Muscle layer of duodenum (tissue), 2 donors: ENCODE measurements around the gene LRRC18.

Experiments
- H3K27ac ChIP-seq: one replicate; pipeline ENCODE4 v1.7.0; 2013; ENCODE audit warnings: mild to moderate bottlenecking, low read length
- H3K27me3 ChIP-seq: one replicate; pipeline ENCODE4 v1.7.0; 2013; ENCODE audit warnings: low read depth, mild to moderate bottlenecking, control low read depth, low read length
- H3K36me3 ChIP-seq, 2 donors: one replicate each; pipeline ENCODE4 v1.7.0; 2013; ENCODE audit warnings: low read length in 2 of 2, control low read depth in 1 of 2, mild to moderate bottlenecking in 1 of 2; ENCODE audit not compliant: insufficient read depth in 2 of 2, control insufficient read depth in 1 of 2
- H3K4me1 ChIP-seq, 2 donors: one replicate each; pipeline ENCODE4 v1.7.0; 2013; ENCODE audit warnings: low read length in 2 of 2, mild to moderate bottlenecking in 2 of 2, control low read depth in 1 of 2, moderate library complexity in 1 of 2; ENCODE audit not compliant: insufficient read depth in 2 of 2, control insufficient read depth in 1 of 2
- H3K4me3 ChIP-seq, 2 donors: one replicate each; pipeline ENCODE4 v1.7.0; 2013; ENCODE audit warnings: low read length in 2 of 2, low read depth in 1 of 2, mild to moderate bottlenecking in 1 of 2
- H3K9me3 ChIP-seq, 2 donors: one replicate each; pipeline ENCODE4 v1.7.0; 2013; ENCODE audit warnings: low read length in 2 of 2, control low read depth in 1 of 2, mild to moderate bottlenecking in 1 of 2; ENCODE audit not compliant: control insufficient read depth in 1 of 2
- donor health status: healthy.

The LRRC18 gene

DNA sequence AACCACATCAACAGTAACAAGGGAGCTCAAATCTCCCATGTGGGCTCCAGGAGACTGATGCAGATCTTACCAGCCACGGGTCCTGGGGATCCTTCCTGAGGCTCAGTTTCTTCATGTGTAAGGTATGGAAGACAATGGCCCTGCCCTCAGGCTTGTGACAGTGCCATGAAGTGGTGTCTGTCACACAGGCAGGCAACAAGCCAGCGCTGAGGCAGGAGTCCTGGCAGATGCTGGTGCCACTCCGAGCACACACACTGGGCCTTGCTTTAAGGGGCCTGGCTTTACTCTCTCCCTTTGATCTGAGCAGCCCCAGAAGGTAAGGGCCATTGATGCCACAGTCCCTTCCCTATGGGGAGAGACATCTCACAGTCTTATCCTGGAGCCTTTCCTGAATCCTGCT lies 28.4 kb upstream of the LRRC18 start:
- Histone ChIP-seq H3K27me3 (no peaks in the 10 kb centered on the region), H3K36me3 (no peaks in the 10 kb centered on the region), H3K27ac (no peak overlapping the region), H3K4me1 (no peaks in the 10 kb centered on the region), H3K4me3 (no peak overlapping the region), H3K9me3 (no peaks in the 10 kb centered on the region)

DNA sequence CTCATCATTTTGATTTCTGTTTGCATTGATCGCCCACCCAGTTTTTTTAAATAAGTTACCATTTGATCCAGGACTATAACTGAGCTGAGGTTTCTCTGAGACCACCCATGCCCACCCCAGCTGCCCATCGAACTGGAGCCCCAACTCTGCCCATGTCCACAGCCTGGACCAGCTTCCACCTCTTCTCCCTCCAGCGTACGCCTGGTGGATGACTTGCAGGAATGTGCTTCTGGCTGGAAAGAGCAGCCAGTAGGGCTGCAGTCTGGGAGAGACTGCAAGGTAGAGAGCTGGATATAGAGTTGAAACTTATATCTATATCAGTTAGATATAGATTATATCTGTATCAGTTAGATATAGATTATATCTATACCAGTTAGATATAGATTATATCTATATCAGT lies 25.8 kb upstream of the LRRC18 start:
- H3K27me3 ChIP-seq: no peaks in the 10 kb centered on the region
- no peaks in the 10 kb centered on the region for H3K9me3 ChIP-seq
- no peaks in the 10 kb centered on the region for H3K36me3 ChIP-seq
- no peak overlapping the region for H3K4me3 ChIP-seq
- no peaks in the 10 kb centered on the region for H3K4me1 ChIP-seq
- no peak overlapping the region for H3K27ac ChIP-seq

DNA sequence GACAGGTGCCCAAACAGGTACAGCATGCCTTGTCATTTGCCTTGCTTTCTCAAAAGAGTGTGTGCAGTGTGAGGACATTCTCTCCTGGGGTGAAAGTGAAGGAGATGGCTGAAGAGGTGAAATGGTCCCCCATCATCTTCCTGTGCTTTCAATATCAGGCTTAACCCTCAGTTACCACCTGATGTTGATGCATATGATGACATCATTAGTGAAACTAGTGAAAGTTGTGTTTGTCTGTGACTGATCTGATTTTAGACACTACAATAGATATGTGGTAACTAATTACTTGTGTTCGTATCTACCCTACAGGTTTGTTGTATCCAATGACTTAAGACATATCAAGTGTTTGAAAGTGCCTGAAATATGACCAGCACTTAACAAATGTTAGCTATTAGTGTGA lies 24.4 kb upstream of the LRRC18 start:
- no peaks in the 10 kb centered on the region for H3K27me3 ChIP-seq
- no peaks in the 10 kb centered on the region for H3K36me3 ChIP-seq
- H3K9me3 ChIP-seq: no peaks in the 10 kb centered on the region

DNA sequence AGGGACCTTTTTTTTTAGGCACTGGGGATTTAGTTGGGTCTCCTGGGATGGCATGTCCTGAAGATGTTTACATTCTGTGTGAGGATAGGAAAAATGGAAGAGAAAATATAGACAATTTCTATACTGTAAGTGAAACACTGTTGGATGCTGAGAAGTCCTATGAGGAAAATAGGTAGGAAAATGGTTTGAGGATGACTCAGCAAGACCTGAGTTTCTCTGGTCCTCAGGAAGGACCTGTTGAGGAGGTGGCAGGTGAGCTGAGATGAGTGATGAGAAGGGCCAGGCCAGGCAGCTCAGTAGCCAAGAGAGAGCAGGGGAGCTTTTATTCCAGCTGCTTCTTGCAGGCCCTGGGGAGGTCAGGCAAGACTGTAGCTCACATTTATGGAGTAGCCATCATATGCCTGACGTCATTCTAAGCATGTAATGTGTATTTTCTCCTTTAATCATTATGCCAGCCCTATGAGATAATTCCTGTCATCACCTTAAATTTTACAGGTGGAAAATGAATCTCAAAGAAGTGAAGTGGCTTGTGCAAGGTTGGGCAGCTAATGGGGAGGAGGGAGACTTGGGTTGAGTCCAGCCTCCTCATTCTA lies 19.1 kb upstream of the LRRC18 start:
- H3K4me3 ChIP-seq: no peak overlapping the region
- H3K27me3 ChIP-seq: no peaks in the 10 kb centered on the region
- H3K4me1 ChIP-seq: no peaks in the 10 kb centered on the region
- H3K27ac ChIP-seq: no peak overlapping the region
- no peaks in the 10 kb centered on the region for H3K9me3 ChIP-seq
- no peaks in the 10 kb centered on the region for H3K36me3 ChIP-seq

More for the DNA sequence above, 24.4 kb upstream of the LRRC18 start:
- Histone ChIP-seq H3K27ac (no peak overlapping the region), H3K4me3 (no peak overlapping the region), H3K4me1 (no peaks in the 10 kb centered on the region)

DNA sequence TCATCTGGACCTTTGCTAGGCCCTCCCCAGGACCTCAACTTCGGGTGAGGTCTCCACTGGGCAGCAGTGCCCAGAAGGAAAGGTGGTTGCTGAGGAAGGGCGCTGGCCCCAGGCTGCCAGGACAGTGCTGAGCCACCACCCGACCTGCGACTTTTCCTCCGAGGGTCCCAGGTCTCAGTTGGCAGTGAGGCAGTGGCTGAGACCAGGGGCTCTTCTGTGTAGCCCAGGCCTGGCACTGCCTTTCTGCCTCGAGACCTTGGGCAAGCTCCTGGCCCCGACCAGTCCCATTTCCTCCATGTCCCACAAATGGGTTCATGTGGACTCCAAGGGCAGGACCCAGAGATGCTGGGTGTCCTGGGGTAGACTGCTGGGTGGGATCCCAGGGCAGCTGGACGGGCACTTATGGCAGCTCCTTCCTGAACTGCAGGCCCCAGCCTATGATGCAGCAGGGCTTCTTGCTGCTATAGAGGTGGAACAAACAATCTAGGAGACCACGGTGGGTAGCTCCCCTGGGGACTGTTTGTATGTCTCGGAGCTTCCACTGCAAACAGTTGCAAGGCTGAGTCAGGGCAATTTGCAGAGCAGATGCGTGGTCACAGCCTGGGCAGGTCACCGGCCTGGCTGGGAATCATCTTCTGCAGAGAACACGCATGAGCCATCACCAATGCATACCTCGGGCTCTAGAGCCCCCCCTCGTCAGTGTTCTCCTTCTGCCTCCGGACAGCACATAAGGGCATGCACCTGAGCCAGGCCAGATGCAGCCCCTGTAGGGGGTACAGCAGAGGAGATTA lies 17.9 kb upstream of the LRRC18 start:
- no peaks in the 10 kb centered on the region for H3K9me3 ChIP-seq
- no peaks in the 10 kb centered on the region for H3K36me3 ChIP-seq
- no peaks in the 10 kb centered on the region for H3K4me1 ChIP-seq
- H3K27ac ChIP-seq: no peak overlapping the region
- H3K4me3 ChIP-seq: no peak overlapping the region
- no peaks in the 10 kb centered on the region for H3K27me3 ChIP-seq

DNA sequence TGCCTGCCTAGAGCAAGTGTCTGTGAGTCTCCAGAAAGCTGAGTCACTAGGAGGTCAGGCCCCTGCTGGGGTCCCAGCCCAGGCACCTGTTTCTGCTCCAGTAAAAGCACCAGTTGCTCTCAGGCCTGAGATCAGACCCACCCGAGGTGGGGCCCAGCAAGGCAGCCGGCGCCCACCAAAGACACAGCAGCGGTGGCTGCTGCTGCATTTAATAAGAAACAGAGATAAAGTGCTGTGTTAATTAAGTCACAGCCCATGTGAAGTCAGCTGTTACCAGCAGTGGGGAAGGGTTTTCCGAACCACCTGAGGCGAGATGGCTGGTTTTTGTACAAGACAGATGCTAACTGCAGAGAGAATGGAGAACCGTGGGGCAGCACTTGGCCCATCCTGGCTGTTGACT lies 12.1 kb upstream of the LRRC18 start:
- Histone ChIP-seq H3K9me3 (no peaks in the 10 kb centered on the region), H3K4me1 (no peaks in the 10 kb centered on the region), H3K27ac (no peak overlapping the region), H3K36me3 (no peaks in the 10 kb centered on the region), H3K27me3 (no peaks in the 10 kb centered on the region), H3K4me3 (no peak overlapping the region)

DNA sequence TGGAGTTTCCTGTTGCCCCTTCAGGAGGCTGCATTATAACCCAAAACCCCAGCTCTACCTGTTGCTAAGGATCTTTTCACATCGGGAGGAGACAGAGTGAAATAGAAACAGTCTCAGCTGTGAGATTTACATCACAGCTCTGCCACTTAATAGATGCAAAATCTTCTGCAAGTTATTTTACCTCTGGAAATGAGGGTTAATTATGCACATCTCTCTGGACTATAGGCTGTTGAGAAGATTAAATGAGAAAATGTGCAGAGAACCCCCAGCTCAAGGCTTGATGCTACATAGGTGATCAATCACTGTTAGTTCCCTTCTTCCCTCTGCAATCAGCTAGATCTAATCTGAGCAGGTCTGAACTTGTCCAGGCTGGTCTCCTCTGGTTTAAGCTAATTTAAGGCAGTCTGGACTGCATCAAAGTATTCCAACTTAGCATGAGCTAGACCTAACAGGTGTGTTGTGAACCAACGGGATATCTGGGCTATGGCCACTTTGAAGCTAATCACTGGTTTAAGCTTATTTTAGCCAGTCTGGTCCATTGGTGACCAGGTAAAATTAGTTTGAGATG lies 8.9 kb upstream of the LRRC18 start:
- Histone ChIP-seq H3K27ac (no peak overlapping the region), H3K36me3 (no peaks in the 10 kb centered on the region), H3K9me3 (no peaks in the 10 kb centered on the region)

DNA sequence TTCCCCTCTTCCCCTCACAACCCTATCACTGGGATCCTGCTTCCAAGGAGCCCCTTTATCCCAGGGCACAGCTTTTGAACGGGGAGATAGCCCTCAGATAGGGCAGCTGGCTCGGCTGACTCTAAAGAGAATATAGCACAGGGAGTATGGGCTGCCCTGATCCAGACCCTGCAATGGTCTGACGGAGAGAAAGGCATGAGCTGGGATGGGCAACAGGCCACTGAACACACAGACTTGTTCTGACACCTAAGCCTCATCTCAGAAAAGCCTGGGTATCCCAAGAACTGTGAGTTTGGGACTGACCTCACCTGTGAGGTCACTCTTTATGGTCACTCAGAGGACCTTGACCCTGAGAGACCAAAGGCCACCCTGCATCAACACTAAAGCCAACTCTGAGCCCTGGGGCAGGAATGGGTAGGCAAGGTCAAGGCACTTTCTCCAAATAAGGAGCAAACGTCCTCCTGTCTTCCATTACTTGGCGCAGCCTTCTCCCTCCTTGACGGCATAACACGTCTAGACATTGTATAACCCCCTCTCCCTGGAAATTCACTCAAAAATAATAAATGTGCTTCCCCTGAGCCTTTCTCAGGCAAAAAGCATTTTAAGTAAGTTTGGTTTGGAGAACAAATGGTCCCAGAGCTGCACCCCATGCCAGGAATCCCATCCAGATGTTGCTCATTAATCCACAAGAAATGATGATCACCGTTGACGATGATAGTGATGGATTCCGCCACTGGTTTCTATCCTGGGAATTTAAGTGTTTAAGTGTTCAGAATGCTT lies 8.2 kb upstream of the LRRC18 start:
- no peaks in the 10 kb centered on the region for H3K36me3 ChIP-seq
- no peaks in the 10 kb centered on the region for H3K4me1 ChIP-seq
- H3K9me3 ChIP-seq: no peaks in the 10 kb centered on the region
- H3K4me3 ChIP-seq: no peak overlapping the region
- H3K27ac ChIP-seq: no peak overlapping the region
- H3K27me3 ChIP-seq: no peaks in the 10 kb centered on the region

More for the DNA sequence above, 8.9 kb upstream of the LRRC18 start:
- H3K4me1 ChIP-seq: no peaks in the 10 kb centered on the region
- H3K27me3 ChIP-seq: no peaks in the 10 kb centered on the region
- H3K4me3 ChIP-seq: no peak overlapping the region

DNA sequence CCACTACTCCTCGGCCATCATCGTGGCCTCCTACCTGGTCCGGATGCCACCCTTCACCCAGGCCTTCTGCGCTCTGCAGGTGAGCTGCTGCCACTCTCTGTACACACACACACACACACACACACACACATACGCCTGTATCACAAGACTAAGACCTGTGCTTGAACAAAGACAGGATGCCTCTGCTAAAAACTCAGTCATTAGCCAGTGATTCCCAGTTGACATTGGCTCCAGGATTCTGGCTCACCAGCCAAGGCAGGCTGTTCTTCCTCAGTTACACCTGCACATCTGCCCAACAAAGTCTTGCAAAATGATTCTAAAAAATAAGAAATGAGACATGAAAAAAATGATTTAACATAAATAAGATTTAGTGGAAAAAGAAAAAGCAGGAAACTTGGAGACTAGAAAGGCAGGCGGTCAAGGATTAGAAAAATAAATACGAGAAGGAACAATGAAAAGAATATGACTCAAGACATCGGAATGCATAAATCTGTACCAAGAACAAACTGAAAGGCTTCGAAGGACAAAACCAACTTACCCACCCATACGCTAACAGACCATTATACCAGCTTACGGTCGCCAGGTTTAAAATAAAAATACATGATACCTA lies 7.4 kb upstream of the LRRC18 start:
- Histone ChIP-seq H3K27me3 (no peaks in the 10 kb centered on the region), H3K36me3 (no peaks in the 10 kb centered on the region), H3K4me1 (no peaks in the 10 kb centered on the region), H3K9me3 (no peaks in the 10 kb centered on the region), H3K27ac (no peak overlapping the region), H3K4me3 (no peak overlapping the region)

DNA sequence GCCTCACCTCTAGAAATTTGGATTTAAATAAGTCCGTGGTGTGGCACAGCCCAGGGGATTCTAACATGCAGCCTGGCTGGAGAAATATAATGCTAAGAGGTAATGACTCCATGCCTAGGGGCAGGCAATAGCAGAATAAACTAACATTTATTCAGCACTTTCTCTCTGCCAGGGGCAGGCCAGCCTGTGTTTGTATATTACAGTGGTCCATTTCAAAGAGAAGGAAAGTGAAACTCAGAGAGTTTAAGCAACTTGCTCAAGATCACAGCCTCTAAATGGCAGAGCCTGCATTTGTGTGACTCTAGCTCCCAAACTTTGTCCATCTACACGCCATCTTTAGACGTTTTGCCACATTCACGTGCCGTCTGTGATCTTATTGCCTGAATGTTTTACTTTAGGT lies 6.7 kb upstream of the LRRC18 start:
- Histone ChIP-seq H3K36me3 (no peaks in the 10 kb centered on the region), H3K27ac (no peak overlapping the region), H3K4me3 (no peak overlapping the region), H3K9me3 (no peaks in the 10 kb centered on the region), H3K27me3 (no peaks in the 10 kb centered on the region), H3K4me1 (no peaks in the 10 kb centered on the region)
